K562 (cell line): Measurements from ENCODE around the gene MRPS15. TPM values are rescaled to one million over a fixed set of nuclear protein-coding genes. Genes with fewer than 3 reads are reported as not detected.

Experiments
- ATAC-seq: fragments of 200-7000 bp; cut with Tn5 transposase; 3 replicates; pipeline ENCODE4 v1.9.1; 2020; ENCODE audit warnings: moderate library complexity
- BruUV-seq: library from RNA; stranded (reverse); fragments of 400-500 nt; replicated peaks from 2 replicates; lab custom pipeline; 2021; lab: Mats Ljungman, UMichigan
- CTCF ChIA-PET: fragments of 300-600 bp; formaldehyde crosslinking; extraction: SDS; loops from one replicate; lab custom pipeline; 2021; ENCODE audit warnings: low intra/inter-chr PET ratio; lab: Yijun Ruan, JAX
- POLR2A ChIA-PET: fragments of 300-600, 350-650 bp; sonication (Branson Sonifier 250); formaldehyde crosslinking; extraction: SDS; loops from one replicate; lab custom pipeline; 2021; ENCODE audit warnings: antibody characterized with exemption, inconsistent platforms; lab: Yijun Ruan, JAX
- DNase-seq, 4 experiments: peaks; one replicate each; pipeline versions ENCODE4 v3.0.0 to v3.0.0-alpha.2; 2011 to 2018; ENCODE audit warnings: low spot score in 3 of 4, mixed read lengths in 3 of 4; ENCODE audit errors: extremely low read depth in 1 of 4
- FAIRE-seq: peaks from 2 replicates; lab custom pipeline; 2011; peaks lifted over from hg19 to GRCh38; lab: Jason Lieb, UNC
- H2AFZ ChIP-seq: 2 replicates; pipeline ENCODE4 v1.6.0; 2011; ENCODE audit warnings: low read depth, low read length, control low read depth, inconsistent platforms
- H3K27ac ChIP-seq: fragments of 200-600 bp; 3 replicates; pipeline ENCODE4 v1.8.0; 2011; ENCODE audit warnings: low read depth, mild to moderate bottlenecking, control low read depth, inconsistent platforms, low read length, moderate library complexity, mixed read lengths; ENCODE audit errors: extremely low read depth
- H3K27me3 ChIP-seq, 2 experiments: fragments of 300-600 bp in 1 of 2; 2 replicates in 1 of 2; 3 replicates in 1 of 2; pipeline versions ENCODE4 v1.6.0 to v1.8.0; 2011; ENCODE audit warnings: inconsistent platforms in 2 of 2, low read length in 2 of 2, mild to moderate bottlenecking in 1 of 2, mixed read lengths in 1 of 2, moderate library complexity in 1 of 2; ENCODE audit not compliant: control insufficient read depth in 2 of 2, insufficient read depth in 2 of 2
- H3K36me3 ChIP-seq: fragments of 300-600 bp; 3 replicates; pipeline ENCODE4 v1.8.0; 2011; ENCODE audit warnings: mild to moderate bottlenecking, low read length, inconsistent platforms; ENCODE audit not compliant: control insufficient read depth, insufficient read depth
- H3K4me1 ChIP-seq, 2 experiments: fragments of 200-600 bp in 1 of 2; replicated peaks in 1 of 2; 2 replicates in 1 of 2; 3 replicates in 1 of 2; pipeline versions ENCODE4 v1.5.1 to v1.8.0; 2011; ENCODE audit warnings: inconsistent platforms in 2 of 2, low read length in 2 of 2, mild to moderate bottlenecking in 1 of 2, mixed read lengths in 1 of 2, moderate library complexity in 1 of 2; ENCODE audit not compliant: control insufficient read depth in 2 of 2, insufficient read depth in 2 of 2
- H3K4me2 ChIP-seq: 2 replicates; pipeline ENCODE4 v1.6.1; 2011; ENCODE audit warnings: low read length, control low read depth, inconsistent platforms, mixed read lengths; ENCODE audit not compliant: insufficient read depth
- H3K4me3 ChIP-seq: fragments of 200-600 bp; sonication (generic), shearing (Covaris generic); 2 replicates; pipeline ENCODE4 v1.5.1; 2016; ENCODE audit warnings: control low read depth, inconsistent platforms
- H3K79me2 ChIP-seq: fragments of 200-600 bp; 3 replicates; pipeline ENCODE4 v1.8.0; 2011; ENCODE audit warnings: low read length, inconsistent platforms; ENCODE audit not compliant: control insufficient read depth, insufficient read depth
- H3K9ac ChIP-seq, 2 experiments: 2 replicates each; pipeline versions ENCODE4 v1.6.0 to v1.6.1; 2011; ENCODE audit warnings: low read depth in 2 of 2, low read length in 2 of 2, control low read depth in 1 of 2, inconsistent platforms in 1 of 2, mild to moderate bottlenecking in 1 of 2, mixed read lengths in 1 of 2; ENCODE audit not compliant: insufficient read depth in 1 of 2
- H3K9me1 ChIP-seq: one replicate; pipeline ENCODE4 v1.6.0; 2011; ENCODE audit warnings: inconsistent platforms, mild to moderate bottlenecking, low read length, moderate library complexity; ENCODE audit not compliant: control insufficient read depth, insufficient read depth
- H3K9me3 ChIP-seq: replicated peaks from 2 replicates; pipeline ENCODE4 v1.5.1; 2011; ENCODE audit warnings: low read depth, low read length, inconsistent platforms; ENCODE audit not compliant: control insufficient read depth, insufficient read depth
- H4K20me1 ChIP-seq: replicated peaks from 2 replicates; pipeline ENCODE4 v1.6.1; 2011; ENCODE audit warnings: low read length, inconsistent platforms, mixed read lengths; ENCODE audit not compliant: control insufficient read depth, insufficient read depth
- CEBPG ChIP-seq, 3 experiments: fragments of 200-800 bp in 1 of 3; sonication (Bioruptor generic) in 1 of 3; sonication (generic) in 1 of 3; formaldehyde crosslinking in 1 of 3; IDR thresholded peaks in 2 of 3; conservative IDR thresholded peaks in 1 of 3; 2 replicates each; pipeline versions ENCODE4 v1.6.1 to v1.8.0; 2016 to 2022; ENCODE audit warnings: missing compliant biosample characterization in 2 of 3, missing genetic modification characterization in 2 of 3, mild to moderate bottlenecking in 1 of 3, missing genetic modification reagents in 1 of 3
- MTA1 ChIP-seq: fragments of 450-650 bp; IDR thresholded peaks from 2 replicates; pipeline ENCODE4 v1.6.1; 2017; ENCODE audit warnings: borderline replicate concordance
- NBN ChIP-seq: fragments of 450-650 bp; IDR thresholded peaks from 2 replicates; pipeline ENCODE4 v1.6.1; 2016; ENCODE audit warnings: low read depth, mild to moderate bottlenecking
- NCOA1 ChIP-seq: fragments of 450-650 bp; IDR thresholded peaks from 2 replicates; pipeline ENCODE4 v1.6.1; 2016; ENCODE audit warnings: low read depth
- NONO ChIP-seq, 2 experiments: fragments of 200-400 bp in 1 of 2; fragments of 450-650 bp in 1 of 2; formaldehyde crosslinking in 1 of 2; IDR thresholded peaks; 2 replicates each; pipeline ENCODE4 v1.6.1; 2017; ENCODE audit warnings: low read depth in 2 of 2, mild to moderate bottlenecking in 2 of 2, moderate library complexity in 2 of 2, low read length in 1 of 2
- PREB ChIP-seq: sonication (generic); formaldehyde crosslinking; IDR thresholded peaks from 2 replicates; pipeline ENCODE4 v1.8.1; 2023; ENCODE audit warnings: mild to moderate bottlenecking, missing genetic modification reagents
- RBM25 ChIP-seq: fragments of 200-400 bp; formaldehyde crosslinking; IDR thresholded peaks from 2 replicates; pipeline ENCODE4 v1.6.1; 2018; ENCODE audit warnings: low read length, low read depth, moderate library complexity; ENCODE audit not compliant: severe bottlenecking
- TAF15 ChIP-seq: fragments of 200-400 bp; formaldehyde crosslinking; IDR thresholded peaks from 2 replicates; pipeline ENCODE4 v1.6.1; 2017; ENCODE audit warnings: mild to moderate bottlenecking, low read depth, low read length, moderate library complexity
- THAP12 ChIP-seq: fragments of 250-450 bp; sonication (Bioruptor Pico); IDR thresholded peaks from 2 replicates; pipeline ENCODE4 v1.9.0; 2021; ENCODE audit warnings: mild to moderate bottlenecking, inconsistent platforms
- TSC22D4 ChIP-seq: fragments of 450-650 bp; IDR thresholded peaks from 2 replicates; pipeline ENCODE4 v1.6.1; 2016; ENCODE audit warnings: missing genetic modification characterization, missing biosample characterization, control low read depth
- ZNF449 ChIP-seq: fragments of 250-450 bp; sonication (Bioruptor Pico); IDR thresholded peaks from 2 replicates; pipeline ENCODE4 v1.8.0; 2022; ENCODE audit warnings: moderate library complexity, mild to moderate bottlenecking, inconsistent platforms
- ZZZ3 ChIP-seq: fragments of 450-650 bp; IDR thresholded peaks from 2 replicates; pipeline ENCODE4 v1.6.1; 2016; ENCODE audit warnings: antibody characterized with exemption, mild to moderate bottlenecking, moderate library complexity
- WGBS: fragments of 100-300 bp; shearing (Covaris generic); methylation state at CpG from one replicate; pipeline ENCODE4 v1.1.6; 2016; ENCODE audit warnings: low coverage, mixed read lengths; ENCODE audit not compliant: insufficient coverage; ENCODE audit errors: missing lambda C conversion rate; 5-methylcytosine and 5-hydroxymethylcytosine counted together
- in situ Hi-C: fragments of 300-500 bp; cut with MboI; formaldehyde crosslinking; loops from 4 replicates; pipeline ENCODE4 v1.15.0; 2018; ENCODE audit warnings: inconsistent platforms, mixed read lengths
- intact Hi-C: fragments of 100-400 bp; cut with micrococcal nuclease; formaldehyde crosslinking; loops from 2 replicates; pipeline ENCODE4 v1.14.2; 2022
- polyA plus RNA-seq, 8 experiments: library from polyadenylated mRNA; depleted of rRNA in 4 of 8; stranded (reverse) in 5 of 8; unstranded in 3 of 8; fragments of >200 nt; fragmentation: Nextera tagmentation in 2 of 8; fragmentation: Illumina TruSeq in 1 of 8; extraction: Ambion mirVana in 2 of 8; extraction: Trizol in 1 of 8; gene quantifications; 2 replicates each; pipeline versions ENCODE4 v1.2.1 to v1.2.3, GENCODE V29; 2011 to 2014; ENCODE audit warnings: inconsistent platforms in 1 of 8, missing spikeins in 1 of 8
- total RNA-seq, 7 experiments: library from RNA; depleted of rRNA in 6 of 7; stranded (reverse); fragments of >200 nt in 6 of 7; fragmentation: Illumina TruSeq in 2 of 7; extraction: Trizol in 2 of 7; gene quantifications; 2 replicates each; pipeline versions ENCODE4 v1.2.1 to v1.2.3, GENCODE V29; 2011 to 2021; ENCODE audit warnings: low replicate concordance in 1 of 7

MRPS15 gene
- total and polyA plus RNA-seq, 9 of the 15 experiments (the other 6 are each of a cell fraction or from before 2014, with no cell fraction given), result 62.9 to 286 (median 149) TPM

GRCh38 chr1:36417931-36418330 lies 46.3 kb downstream of the MRPS15 start:
- ATAC-seq (no peak), FAIRE-seq (no peak), DNase-seq (no peak)
- no peak overlapping the region for H3K27ac ChIP-seq
- peaks cover 0 to 3% of the 10 kb centered on the region in 2 experiments; a peak in 2 of 5 replicates for H3K4me1 ChIP-seq
- WGBS, result 53% methylated on average over 9 of the region's 9 CpGs
- intact Hi-C loops (no loop called here), in situ Hi-C loops (no loop called here)
- no peaks in the 10 kb centered on the region for H3K9me3 ChIP-seq
- ChIA-PET POLR2A (interaction anchor here (2.6 kb wide), 1 partner anchor 31 kb away, joined by 13 read pairs; no protein-coding TSS in a partner anchor), CTCF (no interaction called here)
- no peaks in the 10 kb centered on the region for H3K79me2 ChIP-seq
- no TSS peak for BruUV-seq
- no peak overlapping the region for H3K4me2 ChIP-seq
- no peak overlapping the region for H3K4me3 ChIP-seq
- H2AFZ ChIP-seq, result no peak overlapping the region
- no peaks in the 10 kb centered on the region for H4K20me1 ChIP-seq
- no peaks in the 10 kb centered on the region for H3K9me1 ChIP-seq
- TF ChIP-seq THAP12 (CRISPR knock-in tag) (no peak), TAF15 (no peak), CEBPG (CRISPR knock-in tag; IDR thresholded peaks at IDR 0.05) (no peak), CEBPG (tag; conservative IDR thresholded peaks at IDR 0.05 in 1 of 2, IDR thresholded peaks at IDR 0.05 in 1 of 2) (no peak), NCOA1 (no peak), RBM25 (no peak), ZNF449 (CRISPR knock-in tag) (no peak), NBN (no peak), ZZZ3 (no peak), MTA1 (no peak), NONO (IDR thresholded peaks at IDR 0.05; ENCODE audit: low read depth in 2 of 2, low read length in 1 of 2) (no peak), PREB (CRISPR knock-in tag) (no peak), TSC22D4 (tag) (no peak)
- H3K36me3 ChIP-seq, result no peaks in the 10 kb centered on the region
- H3K9ac ChIP-seq, result peak overlapping the region in 1 of 2 experiments; percentile 37; a peak in 1 of 4 replicates
- no peaks in the 10 kb centered on the region for H3K27me3 ChIP-seq
